MCF 10A (cell line): Measurements from ENCODE around the gene RHAG. TPM values are rescaled to one million over a fixed set of nuclear protein-coding genes. Genes with fewer than 3 reads are reported as not detected.
"Not testable (repeated sequence)": the region's sequence is repeated elsewhere in the genome, so short reads cannot be mapped to it uniquely, and the experiment has no call there.

Experiments used
- BruUV-seq: library from RNA; stranded (reverse); fragments of 400-500 nt; replicated peaks from 2 replicates; lab custom pipeline; 2021; lab: Mats Ljungman, UMichigan
- CTCF ChIA-PET: fragments of 300-600 bp; sonication (Branson Sonifier 250); formaldehyde crosslinking; extraction: SDS; loops from one replicate; lab custom pipeline; 2021; ENCODE audit warnings: antibody characterized with exemption, inconsistent platforms; lab: Yijun Ruan, JAX
- POLR2A ChIA-PET: fragments of 300-600, 350-650 bp; sonication (Branson Sonifier 250); formaldehyde crosslinking; extraction: SDS; loops from one replicate; lab custom pipeline; 2020; ENCODE audit warnings: antibody characterized with exemption, inconsistent platforms; lab: Yijun Ruan, JAX
- DNase-seq: peaks from one replicate; pipeline ENCODE4 v3.0.0-alpha.2; 2018; ENCODE audit not compliant: unreplicated experiment
- H3K27ac Mint-ChIP-seq: one replicate; pipeline ENCODE4 v1.8.0; 2022; ENCODE audit warnings: mild to moderate bottlenecking, low read depth, mixed read lengths; ENCODE audit not compliant: unreplicated experiment
- H3K27me3 Mint-ChIP-seq: one replicate; pipeline ENCODE4 v1.8.0; 2022; ENCODE audit warnings: mixed read lengths; ENCODE audit not compliant: insufficient read depth, unreplicated experiment
- H3K36me3 Mint-ChIP-seq: one replicate; pipeline ENCODE4 v1.8.0; 2022; ENCODE audit warnings: mild to moderate bottlenecking, moderate library complexity, mixed read lengths; ENCODE audit not compliant: insufficient read depth, unreplicated experiment
- H3K4me1 Mint-ChIP-seq: one replicate; pipeline ENCODE4 v1.8.0; 2022; ENCODE audit warnings: mixed read lengths; ENCODE audit not compliant: insufficient read depth, unreplicated experiment
- H3K4me3 Mint-ChIP-seq: one replicate; pipeline ENCODE4 v1.8.0; 2022; ENCODE audit warnings: mild to moderate bottlenecking, moderate library complexity, mixed read lengths; ENCODE audit not compliant: unreplicated experiment
- H3K9me3 Mint-ChIP-seq: one replicate; pipeline ENCODE4 v1.8.0; 2022; ENCODE audit warnings: mixed read lengths; ENCODE audit not compliant: unreplicated experiment
- intact Hi-C: fragments of 100-400 bp; cut with micrococcal nuclease; formaldehyde crosslinking; loops from 2 replicates; pipeline ENCODE4 v1.14.1; 2022
- total RNA-seq: library from RNA; stranded (reverse); gene quantifications from 2 replicates; pipeline ENCODE4 v1.2.3, GENCODE V29; 2022
- TF ChIP-seq, protein P1 (sequence below): fragments of 200-600 bp; IDR thresholded peaks from one replicate; pipeline ENCODE4 v1.8.0; 2022; ENCODE audit warnings: antibody characterized with exemption, mild to moderate bottlenecking; ENCODE audit not compliant: unreplicated experiment

Gene RHAG
- total RNA-seq, 1 experiment from 2014 or later: not detected

- H3K4me3 Mint-ChIP-seq: no peak overlapping the region
- POLR2A ChIA-PET: no interaction called here
Observed at GRCh38 chr6:49666930-49667757, 30.5 kb upstream of the RHAG start.

GRCh38 chr6:49666480-49666879 is 29.8 kb upstream of the RHAG start:
- peaks cover 26% of the 10 kb centered on the region for H3K27me3 Mint-ChIP-seq
- H3K4me1 Mint-ChIP-seq: no peaks in the 10 kb centered on the region

More at GRCh38 chr6:49666930-49667757, 30.5 kb upstream of the RHAG start:
- no peak overlapping the region for H3K27ac Mint-ChIP-seq
- no peaks in the 10 kb centered on the region for H3K4me1 Mint-ChIP-seq
- intact Hi-C loops: no loop called here
- DNase-seq: no peak
- H3K36me3 Mint-ChIP-seq: no peaks in the 10 kb centered on the region
- CTCF ChIA-PET: no interaction called here
- peaks cover 19% of the 10 kb centered on the region for H3K27me3 Mint-ChIP-seq
- no TSS peak for BruUV-seq
- no peaks in the 10 kb centered on the region for H3K9me3 Mint-ChIP-seq
- TF ChIP-seq, protein P1, sequence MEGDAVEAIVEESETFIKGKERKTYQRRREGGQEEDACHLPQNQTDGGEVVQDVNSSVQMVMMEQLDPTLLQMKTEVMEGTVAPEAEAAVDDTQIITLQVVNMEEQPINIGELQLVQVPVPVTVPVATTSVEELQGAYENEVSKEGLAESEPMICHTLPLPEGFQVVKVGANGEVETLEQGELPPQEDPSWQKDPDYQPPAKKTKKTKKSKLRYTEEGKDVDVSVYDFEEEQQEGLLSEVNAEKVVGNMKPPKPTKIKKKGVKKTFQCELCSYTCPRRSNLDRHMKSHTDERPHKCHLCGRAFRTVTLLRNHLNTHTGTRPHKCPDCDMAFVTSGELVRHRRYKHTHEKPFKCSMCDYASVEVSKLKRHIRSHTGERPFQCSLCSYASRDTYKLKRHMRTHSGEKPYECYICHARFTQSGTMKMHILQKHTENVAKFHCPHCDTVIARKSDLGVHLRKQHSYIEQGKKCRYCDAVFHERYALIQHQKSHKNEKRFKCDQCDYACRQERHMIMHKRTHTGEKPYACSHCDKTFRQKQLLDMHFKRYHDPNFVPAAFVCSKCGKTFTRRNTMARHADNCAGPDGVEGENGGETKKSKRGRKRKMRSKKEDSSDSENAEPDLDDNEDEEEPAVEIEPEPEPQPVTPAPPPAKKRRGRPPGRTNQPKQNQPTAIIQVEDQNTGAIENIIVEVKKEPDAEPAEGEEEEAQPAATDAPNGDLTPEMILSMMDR: no peak

GRCh38 chr6:49664817-49665216 is 28.2 kb upstream of the RHAG start:
- Mint-ChIP-seq H3K9me3 (no peaks in the 10 kb centered on the region), H3K27ac (no peak overlapping the region), H3K36me3 (no peaks in the 10 kb centered on the region), H3K4me1 (no peaks in the 10 kb centered on the region), H3K27me3 (peaks cover 40% of the 10 kb centered on the region), H3K4me3 (no peak overlapping the region)
- no peak for DNase-seq
- intact Hi-C loops: no loop called here
- CTCF ChIA-PET: no interaction called here
- TF ChIP-seq, protein P1: no peak
- POLR2A ChIA-PET: no interaction called here
- no TSS peak for BruUV-seq

More at GRCh38 chr6:49666480-49666879, 29.8 kb upstream of the RHAG start:
- H3K27ac Mint-ChIP-seq: no peak overlapping the region
- intact Hi-C loops: no loop called here
- H3K9me3 Mint-ChIP-seq: no peaks in the 10 kb centered on the region
- H3K4me3 Mint-ChIP-seq: no peak overlapping the region
- CTCF ChIA-PET: no interaction called here
- no peaks in the 10 kb centered on the region for H3K36me3 Mint-ChIP-seq
- no peak for DNase-seq
- TF ChIP-seq, protein P1: no peak
- BruUV-seq: no TSS peak
- POLR2A ChIA-PET: no interaction called here

DNA sequence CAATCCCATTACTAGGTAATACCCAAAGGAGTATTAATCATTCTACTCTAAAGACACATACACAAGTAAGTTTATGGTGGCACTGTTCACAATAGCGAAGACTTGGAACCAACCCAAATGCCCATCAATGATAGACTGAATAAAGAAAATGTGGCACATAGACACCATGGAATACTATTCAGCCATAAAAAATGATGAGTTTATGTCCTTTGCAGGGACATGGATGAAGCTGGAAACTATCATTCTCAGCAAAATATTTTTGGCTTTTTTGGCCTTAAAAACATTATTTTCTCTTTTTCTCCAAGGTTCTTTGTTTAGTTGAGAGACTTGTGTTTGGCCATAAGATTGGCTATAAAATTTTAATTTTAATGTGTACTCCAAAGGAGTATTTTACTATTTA is 27.4 kb upstream of the RHAG start:
- H3K4me3 Mint-ChIP-seq, POLR2A ChIA-PET, DNase-seq, intact Hi-C loops, H3K9me3 Mint-ChIP-seq, H3K27ac Mint-ChIP-seq, BruUV-seq, CTCF ChIA-PET, H3K4me1 Mint-ChIP-seq, H3K36me3 Mint-ChIP-seq: not testable (repeated sequence)
- H3K27me3 Mint-ChIP-seq: peaks cover 42% of the 10 kb centered on the region
